Fibroblast of peridontal ligament (primary cell): ENCODE results near the gene CSF1.
A peak's percentile ranks its signal among the peaks of the same experiment; 100 is the strongest.
"Not testable (repeated sequence)": the region's sequence is repeated elsewhere in the genome, so short reads cannot be mapped to it uniquely, and the experiment has no call there.

ENCODE experiments used
- DNase-seq: peaks from one replicate; pipeline ENCODE4 v3.0.0-alpha.2; 2010; ENCODE audit errors: extremely low read depth

CSF1 gene

DNA sequence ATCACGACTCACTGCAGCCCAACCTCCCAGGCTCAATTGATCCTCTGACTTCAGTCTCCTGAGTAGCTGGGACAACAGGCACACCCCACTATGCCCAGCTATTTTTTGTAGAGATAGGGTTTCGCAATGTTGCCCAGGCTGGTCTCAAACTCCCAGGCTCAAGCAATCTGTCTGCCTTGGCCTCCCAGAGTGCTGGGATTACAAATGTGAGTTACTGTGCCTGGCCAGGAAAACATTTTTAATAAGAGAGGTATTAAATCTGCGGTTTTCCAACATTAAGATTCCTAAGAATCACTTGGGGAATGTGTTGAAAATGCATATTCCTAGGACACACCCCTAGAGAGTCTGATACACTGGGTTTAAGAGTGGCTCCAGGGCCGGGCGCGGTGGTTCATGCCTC lies 8.7 kb downstream of the CSF1 start:
- no peak for DNase-seq

GRCh38 chr1:109920391-109920790 lies 9.7 kb downstream of the CSF1 start:
- not testable (repeated sequence) for DNase-seq

DNA sequence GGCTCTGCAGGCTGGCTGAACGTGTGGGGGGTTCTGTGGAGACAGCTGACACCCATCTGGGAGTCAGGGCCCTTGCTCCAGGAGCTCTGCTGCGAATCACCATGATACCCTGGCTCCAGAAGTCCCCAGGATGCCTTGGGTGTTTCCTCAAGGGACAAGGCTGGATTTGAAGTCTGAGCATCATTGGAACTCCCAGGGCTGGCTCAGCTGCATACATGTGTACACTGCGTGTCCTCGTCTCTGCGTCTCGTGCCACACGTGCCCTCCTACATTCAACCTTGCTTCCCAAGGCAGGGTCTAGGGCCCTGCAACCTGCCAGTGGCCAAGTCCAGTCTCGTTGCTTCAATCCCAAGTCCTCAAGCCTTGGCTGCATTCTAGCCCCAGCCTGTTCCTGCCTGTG lies 11.7 kb downstream of the CSF1 start:
- no peak for DNase-seq

DNA sequence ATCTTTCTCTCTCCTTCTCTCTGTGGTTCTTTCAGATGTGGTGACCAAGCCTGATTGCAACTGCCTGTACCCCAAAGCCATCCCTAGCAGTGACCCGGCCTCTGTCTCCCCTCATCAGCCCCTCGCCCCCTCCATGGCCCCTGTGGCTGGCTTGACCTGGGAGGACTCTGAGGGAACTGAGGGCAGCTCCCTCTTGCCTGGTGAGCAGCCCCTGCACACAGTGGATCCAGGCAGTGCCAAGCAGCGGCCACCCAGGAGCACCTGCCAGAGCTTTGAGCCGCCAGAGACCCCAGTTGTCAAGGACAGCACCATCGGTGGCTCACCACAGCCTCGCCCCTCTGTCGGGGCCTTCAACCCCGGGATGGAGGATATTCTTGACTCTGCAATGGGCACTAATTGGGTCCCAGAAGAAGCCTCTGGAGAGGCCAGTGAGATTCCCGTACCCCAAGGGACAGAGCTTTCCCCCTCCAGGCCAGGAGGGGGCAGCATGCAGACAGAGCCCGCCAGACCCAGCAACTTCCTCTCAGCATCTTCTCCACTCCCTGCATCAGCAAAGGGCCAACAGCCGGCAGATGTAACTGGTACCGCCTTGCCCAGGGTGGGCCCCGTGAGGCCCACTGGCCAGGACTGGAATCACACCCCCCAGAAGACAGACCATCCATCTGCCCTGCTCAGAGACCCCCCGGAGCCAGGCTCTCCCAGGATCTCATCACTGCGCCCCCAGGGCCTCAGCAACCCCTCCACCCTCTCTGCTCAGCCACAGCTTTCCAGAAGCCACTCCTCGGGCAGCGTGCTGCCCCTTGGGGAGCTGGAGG lies 12.7 kb downstream of the CSF1 start:
- DNase-seq, result no peak

- no peak for DNase-seq
Observed at GRCh38 chr1:109923946-109924275, 13.3 kb downstream of the CSF1 start.

GRCh38 chr1:109924316-109924715 lies 13.7 kb downstream of the CSF1 start:
- DNase-seq, result no peak

DNA sequence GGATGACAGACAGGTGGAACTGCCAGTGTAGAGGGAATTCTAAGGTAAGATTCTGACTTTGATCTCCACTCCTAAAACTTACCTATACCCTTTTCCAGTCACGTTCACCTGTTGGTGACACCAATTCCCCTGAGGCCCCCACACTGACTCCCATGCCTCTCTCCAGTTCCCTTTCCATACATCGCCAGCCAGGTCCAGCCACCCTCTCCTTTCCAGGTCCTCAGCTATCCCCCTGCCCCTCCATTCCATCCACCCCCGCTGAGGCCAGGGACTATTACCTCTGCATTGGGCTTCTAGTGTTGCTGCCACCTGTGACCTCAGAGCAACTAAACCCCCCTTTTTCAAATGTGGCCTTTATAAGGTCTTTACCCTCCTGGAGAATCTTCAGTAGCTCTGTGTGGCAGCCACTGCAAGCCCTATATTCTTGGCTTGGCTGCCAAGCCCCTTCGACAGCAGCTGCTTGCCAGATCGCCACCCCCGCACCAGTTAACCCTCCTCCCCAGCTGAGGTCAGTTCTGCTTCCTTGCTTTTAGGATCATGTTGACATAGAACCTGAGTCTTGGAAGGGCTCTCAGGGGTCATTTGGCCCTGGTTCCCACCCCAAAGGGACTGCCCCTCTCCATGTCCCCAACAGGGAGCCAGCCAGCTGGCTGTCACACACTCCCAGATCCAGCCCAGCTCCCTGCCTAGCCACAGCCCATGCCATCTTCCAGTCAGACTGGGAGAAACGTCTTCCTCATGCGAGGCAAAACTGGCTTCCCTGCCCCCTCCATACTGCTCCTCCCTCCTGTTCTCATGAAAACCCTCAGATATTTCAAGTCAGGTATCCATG lies 14.7 kb downstream of the CSF1 start:
- DNase-seq, result no peak

DNA sequence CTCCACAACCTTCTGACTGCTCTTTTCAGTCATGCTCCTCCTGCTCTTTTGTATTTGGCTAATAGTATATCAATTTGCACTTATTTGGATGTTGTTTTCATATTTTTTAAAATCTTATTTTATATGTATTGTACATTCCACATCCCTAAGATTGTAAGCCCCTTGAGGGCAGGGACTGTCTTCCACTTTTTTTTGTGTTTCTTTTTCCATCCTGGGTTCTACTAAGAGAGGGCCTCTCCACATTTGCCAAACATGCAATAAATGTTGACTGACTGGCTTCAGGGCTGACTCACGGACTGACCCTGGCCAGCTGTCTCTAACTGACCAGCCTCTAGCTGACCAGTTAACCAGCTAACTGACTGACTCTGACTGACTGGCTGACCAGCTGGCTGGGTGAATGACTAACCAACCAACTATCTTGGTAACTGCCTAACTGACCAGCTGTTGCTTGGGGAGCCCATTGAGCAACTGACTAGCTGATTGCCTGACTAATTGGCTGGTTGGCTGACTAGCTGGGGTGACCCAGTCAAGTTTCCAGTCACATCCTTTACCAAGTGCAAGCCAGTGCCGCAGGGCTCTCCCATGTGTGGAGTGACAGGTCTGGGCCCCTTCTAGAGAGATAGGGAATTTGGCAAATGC lies 16.1 kb downstream of the CSF1 start:
- peak; percentile 87 for DNase-seq

DNA sequence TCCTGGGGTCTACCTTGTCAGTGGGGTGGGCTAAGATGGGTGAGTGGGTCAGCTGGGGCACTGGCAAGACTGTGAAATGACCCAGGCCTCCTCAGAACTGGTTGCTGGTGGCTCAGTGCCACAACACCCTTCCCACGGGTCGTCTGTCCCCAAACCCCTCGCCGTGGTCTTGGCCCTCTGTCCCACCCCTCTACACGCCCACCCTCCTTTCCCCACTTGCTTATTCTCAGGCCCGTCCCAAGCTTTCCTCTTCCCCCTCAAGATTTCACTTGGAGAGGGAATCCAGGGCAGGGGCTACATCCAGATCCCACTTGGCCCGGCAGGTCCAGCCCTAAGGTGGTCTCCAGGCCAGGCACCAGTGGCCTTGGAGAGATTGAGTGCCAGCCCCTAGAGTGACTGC lies 16.7 kb downstream of the CSF1 start:
- no peak for DNase-seq

- DNase-seq, result peak; percentile 66
Observed at GRCh38 chr1:109927911-109928321, 17.3 kb downstream of the CSF1 start.

DNA sequence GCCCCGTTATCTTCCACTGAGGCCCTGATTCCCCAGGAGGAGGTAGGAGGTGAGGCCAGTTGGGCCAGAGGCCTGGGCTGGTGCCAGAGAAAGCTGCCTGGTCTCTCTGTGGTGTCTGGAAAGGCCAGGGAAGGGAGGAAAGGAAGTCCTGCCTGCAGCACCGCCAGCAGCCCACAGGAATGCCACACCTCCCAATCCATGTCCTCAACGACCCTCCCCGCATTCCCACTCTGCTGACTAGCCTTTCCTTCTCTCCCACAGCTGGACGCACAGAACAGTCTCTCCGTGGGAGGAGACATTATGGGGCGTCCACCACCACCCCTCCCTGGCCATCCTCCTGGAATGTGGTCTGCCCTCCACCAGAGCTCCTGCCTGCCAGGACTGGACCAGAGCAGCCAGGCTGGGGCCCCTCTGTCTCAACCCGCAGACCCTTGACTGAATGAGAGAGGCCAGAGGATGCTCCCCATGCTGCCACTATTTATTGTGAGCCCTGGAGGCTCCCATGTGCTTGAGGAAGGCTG lies 18.0 kb downstream of the CSF1 start:
- DNase-seq, result peak; percentile 47

DNA sequence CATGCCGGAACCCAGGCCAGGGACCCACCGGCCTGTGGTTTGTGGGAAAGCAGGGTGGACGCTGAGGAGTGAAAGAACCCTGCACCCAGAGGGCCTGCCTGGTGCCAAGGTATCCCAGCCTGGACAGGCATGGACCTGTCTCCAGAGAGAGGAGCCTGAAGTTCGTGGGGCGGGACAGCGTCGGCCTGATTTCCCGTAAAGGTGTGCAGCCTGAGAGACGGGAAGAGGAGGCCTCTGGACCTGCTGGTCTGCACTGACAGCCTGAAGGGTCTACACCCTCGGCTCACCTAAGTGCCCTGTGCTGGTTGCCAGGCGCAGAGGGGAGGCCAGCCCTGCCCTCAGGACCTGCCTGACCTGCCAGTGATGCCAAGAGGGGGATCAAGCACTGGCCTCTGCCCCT lies 18.5 kb downstream of the CSF1 start:
- DNase-seq, result no peak

- no peak for DNase-seq
Observed at GRCh38 chr1:109929588-109930251, 19.1 kb downstream of the CSF1 start.

- DNase-seq, result no peak
Observed at GRCh38 chr1:109930252-109930993, 19.8 kb downstream of the CSF1 start.

DNA sequence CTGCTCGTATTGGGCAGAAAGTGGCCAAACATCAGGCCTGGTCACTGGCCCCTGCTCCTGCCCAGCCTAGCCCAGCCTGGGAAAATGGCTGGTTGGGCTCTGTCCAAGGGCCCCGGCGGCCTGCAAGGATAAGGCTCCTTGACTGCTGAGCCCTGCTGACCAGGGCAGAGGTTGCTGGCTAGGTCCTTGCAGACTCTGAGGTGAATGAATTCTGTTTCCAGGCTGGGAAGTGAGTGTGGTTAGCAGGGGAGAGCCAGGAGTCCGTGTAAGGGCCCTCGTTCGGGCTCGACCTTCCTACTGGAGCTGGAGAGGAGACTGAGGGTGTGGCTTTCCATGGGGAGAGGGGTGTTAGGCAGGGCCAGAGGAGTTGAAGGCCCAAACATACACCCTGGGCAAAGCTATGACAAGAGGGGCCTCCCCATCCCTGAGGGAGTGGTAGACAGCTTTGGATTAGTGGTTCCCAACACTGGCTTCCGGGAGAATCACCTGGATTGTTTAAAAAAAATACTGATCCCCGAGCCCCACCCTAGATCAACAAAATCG lies 20.6 kb downstream of the CSF1 start:
- peak; percentile 70 for DNase-seq

- no peak for DNase-seq
Observed at GRCh38 chr1:109931911-109932636, 21.4 kb downstream of the CSF1 start.

- no peak for DNase-seq
Observed at GRCh38 chr1:109932679-109933078, 22.0 kb downstream of the CSF1 start.

GRCh38 chr1:109933856-109934711 lies 23.4 kb downstream of the CSF1 start:
- peak; percentile 69 for DNase-seq

GRCh38 chr1:109935451-109935900 lies 24.8 kb downstream of the CSF1 start:
- DNase-seq, result no peak
